Measurements from ENCODE around the gene PLPPR3.

- TF ChIP-seq CTCF (IDR thresholded peaks at IDR 0.05) (no peak), POLR2A (IDR thresholded peaks at IDR 0.05) (no peak)
These were observed 30.6 kb upstream of the PLPPR3 start, which contains the start of gene ELANE for GRCh38 chr19:852136-853013.

Measured in vagina (tissue), 2 donors.